ENCODE results near the gene NPPC.

DNA sequence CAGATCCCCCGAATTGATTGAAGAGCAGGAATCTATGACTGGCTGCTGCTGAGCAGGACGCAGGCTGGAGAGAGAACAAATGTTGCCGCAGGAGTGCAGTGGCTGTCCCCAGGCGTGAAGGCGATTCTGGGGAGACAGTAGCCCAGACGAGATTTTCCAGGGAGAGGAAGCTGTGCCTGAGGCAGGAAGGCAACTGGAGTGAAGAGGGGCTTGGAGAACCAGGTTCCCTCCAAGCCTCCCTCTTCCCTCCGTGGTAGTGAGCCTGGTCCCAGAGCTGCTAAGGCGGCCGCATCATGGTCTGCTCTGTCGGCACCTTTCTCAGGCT is 1.3 kb upstream of the NPPC start:
- TF ChIP-seq, protein P1, sequence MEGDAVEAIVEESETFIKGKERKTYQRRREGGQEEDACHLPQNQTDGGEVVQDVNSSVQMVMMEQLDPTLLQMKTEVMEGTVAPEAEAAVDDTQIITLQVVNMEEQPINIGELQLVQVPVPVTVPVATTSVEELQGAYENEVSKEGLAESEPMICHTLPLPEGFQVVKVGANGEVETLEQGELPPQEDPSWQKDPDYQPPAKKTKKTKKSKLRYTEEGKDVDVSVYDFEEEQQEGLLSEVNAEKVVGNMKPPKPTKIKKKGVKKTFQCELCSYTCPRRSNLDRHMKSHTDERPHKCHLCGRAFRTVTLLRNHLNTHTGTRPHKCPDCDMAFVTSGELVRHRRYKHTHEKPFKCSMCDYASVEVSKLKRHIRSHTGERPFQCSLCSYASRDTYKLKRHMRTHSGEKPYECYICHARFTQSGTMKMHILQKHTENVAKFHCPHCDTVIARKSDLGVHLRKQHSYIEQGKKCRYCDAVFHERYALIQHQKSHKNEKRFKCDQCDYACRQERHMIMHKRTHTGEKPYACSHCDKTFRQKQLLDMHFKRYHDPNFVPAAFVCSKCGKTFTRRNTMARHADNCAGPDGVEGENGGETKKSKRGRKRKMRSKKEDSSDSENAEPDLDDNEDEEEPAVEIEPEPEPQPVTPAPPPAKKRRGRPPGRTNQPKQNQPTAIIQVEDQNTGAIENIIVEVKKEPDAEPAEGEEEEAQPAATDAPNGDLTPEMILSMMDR (conservative IDR thresholded peaks at IDR 0.05; ENCODE audit: low read length), result no peak
- TF ChIP-seq EZH2phosphoT487 (IDR thresholded peaks at IDR 0.05; ENCODE audit: borderline replicate concordance, low read depth, low read length), result no peak

Data from OCI-LY7 (cell line).